K562 (cell line): ENCODE measurements around the gene TMEM267. TPM values are rescaled to one million over a fixed set of nuclear protein-coding genes. Genes with fewer than 3 reads are reported as not detected.

Source experiments
- ATF6 ChIP-seq: sonication (generic); formaldehyde crosslinking; IDR thresholded peaks from 2 replicates; pipeline ENCODE4 v1.4.0; 2020; ENCODE audit warnings: mild to moderate bottlenecking, missing genetic modification reagents
- BRD9 ChIP-seq: fragments of 450-650 bp; IDR thresholded peaks from 2 replicates; pipeline ENCODE4 v1.6.1; 2018; ENCODE audit warnings: low read depth; ENCODE audit not compliant: partially characterized antibody
- CEBPG ChIP-seq, 3 experiments: fragments of 200-800 bp in 1 of 3; sonication (Bioruptor generic) in 1 of 3; sonication (generic) in 1 of 3; formaldehyde crosslinking in 1 of 3; IDR thresholded peaks in 2 of 3; conservative IDR thresholded peaks in 1 of 3; 2 replicates each; pipeline versions ENCODE4 v1.6.1 to v1.8.0; 2016 to 2022; ENCODE audit warnings: missing compliant biosample characterization in 2 of 3, missing genetic modification characterization in 2 of 3, mild to moderate bottlenecking in 1 of 3, missing genetic modification reagents in 1 of 3
- CHD2 ChIP-seq: IDR thresholded peaks from 2 replicates; pipeline ENCODE4 v1.6.1; 2011; ENCODE audit warnings: low read depth, low read length
- DEAF1 ChIP-seq: fragments of 450-650 bp; formaldehyde crosslinking; IDR thresholded peaks from 2 replicates; pipeline ENCODE4 v1.4.0; 2020; ENCODE audit warnings: mild to moderate bottlenecking, moderate library complexity
- EGR1 ChIP-seq: fragments of 450-650 bp; conservative IDR thresholded peaks from 2 replicates; pipeline ENCODE4 v1.6.1; 2017; ENCODE audit warnings: mild to moderate bottlenecking
- ETV1 ChIP-seq: fragments of 450-650 bp; conservative IDR thresholded peaks from 2 replicates; pipeline ENCODE4 v1.6.1; 2016; ENCODE audit warnings: missing genetic modification characterization, control low read depth, low read depth, missing compliant biosample characterization
- GATA2 ChIP-seq: sonication (generic); formaldehyde crosslinking; IDR thresholded peaks from 2 replicates; pipeline ENCODE4 v1.4.0; 2020; ENCODE audit warnings: mild to moderate bottlenecking, missing genetic modification reagents
- IRF9 ChIP-seq: fragments of 450-650 bp; IDR thresholded peaks from 2 replicates; pipeline ENCODE4 v1.6.1; 2016; ENCODE audit warnings: missing biosample characterization, missing genetic modification characterization
- KDM1A ChIP-seq, 2 experiments: fragments of 450-650 bp; IDR thresholded peaks; 2 replicates each; pipeline ENCODE4 v1.6.1; 2016; ENCODE audit warnings: mild to moderate bottlenecking in 2 of 2
- NCOA6 ChIP-seq: fragments of 450-650 bp; IDR thresholded peaks from 2 replicates; pipeline ENCODE4 v1.6.1; 2017; ENCODE audit warnings: mild to moderate bottlenecking
- NEUROD1 ChIP-seq: fragments of 150-350 bp; IDR thresholded peaks from 2 replicates; pipeline ENCODE4 v1.6.1; 2014; ENCODE audit warnings: borderline replicate concordance, low read length, low read depth; ENCODE audit not compliant: partially characterized antibody
- PHF20 ChIP-seq: fragments of 450-650 bp; IDR thresholded peaks from 2 replicates; pipeline ENCODE4 v1.6.1; 2018; ENCODE audit not compliant: partially characterized antibody
- PHTF2 ChIP-seq: fragments of 250-450 bp; sonication (Bioruptor Pico); IDR thresholded peaks from 2 replicates; pipeline ENCODE4 v1.5.0; 2021; ENCODE audit warnings: mild to moderate bottlenecking
- SMARCB1 ChIP-seq: IDR thresholded peaks from 2 replicates; pipeline ENCODE4 v1.6.1; 2011; ENCODE audit warnings: improper control_type of control experiment, low read depth; ENCODE audit not compliant: insufficient read length
- TOE1 ChIP-seq, 2 experiments: fragments of 450-650 bp in 1 of 2; sonication (generic) in 1 of 2; formaldehyde crosslinking in 1 of 2; IDR thresholded peaks; 2 replicates each; pipeline versions ENCODE4 v1.7.1 to v1.8.0; 2016 to 2022; ENCODE audit warnings: borderline replicate concordance in 2 of 2, mild to moderate bottlenecking in 2 of 2, antibody characterized with exemption in 1 of 2, inconsistent platforms in 1 of 2, low read depth in 1 of 2, missing genetic modification reagents in 1 of 2, moderate library complexity in 1 of 2
- TRIM24 ChIP-seq, 2 experiments: fragments of 450-650 bp; IDR thresholded peaks; 2 replicates each; pipeline ENCODE4 v1.6.1; 2016
- USF1 ChIP-seq: sonication (generic); formaldehyde crosslinking; IDR thresholded peaks from 2 replicates; pipeline ENCODE4 v1.9.0; 2022; ENCODE audit warnings: mild to moderate bottlenecking, missing genetic modification reagents
- XRCC4 ChIP-seq: IDR thresholded peaks from one replicate; pipeline ENCODE4 v1.6.1; 2011; ENCODE audit not compliant: insufficient read depth, insufficient read length; ENCODE audit errors: extremely low read depth
- ZEB2 ChIP-seq: fragments of 450-650 bp; IDR thresholded peaks from 2 replicates; pipeline ENCODE4 v1.6.1; 2016
- ZNF655 ChIP-seq: fragments of 250-450 bp; sonication (Bioruptor Pico); IDR thresholded peaks from 2 replicates; pipeline ENCODE4 v1.5.0; 2021
- polyA plus RNA-seq, 8 experiments: library from polyadenylated mRNA; depleted of rRNA in 4 of 8; stranded (reverse) in 5 of 8; unstranded in 3 of 8; fragments of >200 nt; fragmentation: Nextera tagmentation in 2 of 8; fragmentation: Illumina TruSeq in 1 of 8; extraction: Ambion mirVana in 2 of 8; extraction: Trizol in 1 of 8; gene quantifications; 2 replicates each; pipeline versions ENCODE4 v1.2.1 to v1.2.3, GENCODE V29; 2011 to 2014; ENCODE audit warnings: inconsistent platforms in 1 of 8, missing spikeins in 1 of 8
- total RNA-seq, 7 experiments: library from RNA; depleted of rRNA in 6 of 7; stranded (reverse); fragments of >200 nt in 6 of 7; fragmentation: Illumina TruSeq in 2 of 7; extraction: Trizol in 2 of 7; gene quantifications; 2 replicates each; pipeline versions ENCODE4 v1.2.1 to v1.2.3, GENCODE V29; 2011 to 2021; ENCODE audit warnings: low replicate concordance in 1 of 7

The TMEM267 gene
- total and polyA plus RNA-seq, 9 of the 15 experiments (the other 6 are each of a cell fraction or from before 2014, with no cell fraction given), result 8.1 to 61.1 (median 17.8) TPM

- TF ChIP-seq NEUROD1 (peak; percentile 56), CHD2 (no peak), TRIM24 (IDR thresholded peaks at IDR 0.05) (peak; percentile 74 to 80), PHTF2 (no peak), IRF9 (no peak), BRD9 (no peak), PHF20 (no peak), ZNF655 (CRISPR knock-in tag) (no peak), EGR1 (no peak), ETV1 (tag) (no peak), SMARCB1 (no peak), KDM1A (IDR thresholded peaks at IDR 0.05) (peak; percentile 73 to 81; a peak in 3 of 4 replicates), GATA2 (CRISPR knock-in tag) (peak; percentile 80), ATF6 (CRISPR knock-in tag) (no peak), XRCC4 (no peak), NCOA6 (no peak), USF1 (CRISPR knock-in tag) (no peak), DEAF1 (CRISPR knock-in tag) (no peak), CEBPG (CRISPR knock-in tag; IDR thresholded peaks at IDR 0.05) (no peak), CEBPG (tag; conservative IDR thresholded peaks at IDR 0.05 in 1 of 2, IDR thresholded peaks at IDR 0.05 in 1 of 2) (no peak), TOE1 (IDR thresholded peaks at IDR 0.05; ENCODE audit: borderline replicate concordance) (no peak), TOE1 (CRISPR knock-in tag; IDR thresholded peaks at IDR 0.05; ENCODE audit: borderline replicate concordance, low read depth) (no peak), ZEB2 (peak; percentile 97)
Observed at GRCh38 chr5:43415935-43416802, 67.5 kb downstream of the TMEM267 start (continued).
